ENCODE data around the gene ITPRIPL2.

Gene ITPRIPL2

DNA sequence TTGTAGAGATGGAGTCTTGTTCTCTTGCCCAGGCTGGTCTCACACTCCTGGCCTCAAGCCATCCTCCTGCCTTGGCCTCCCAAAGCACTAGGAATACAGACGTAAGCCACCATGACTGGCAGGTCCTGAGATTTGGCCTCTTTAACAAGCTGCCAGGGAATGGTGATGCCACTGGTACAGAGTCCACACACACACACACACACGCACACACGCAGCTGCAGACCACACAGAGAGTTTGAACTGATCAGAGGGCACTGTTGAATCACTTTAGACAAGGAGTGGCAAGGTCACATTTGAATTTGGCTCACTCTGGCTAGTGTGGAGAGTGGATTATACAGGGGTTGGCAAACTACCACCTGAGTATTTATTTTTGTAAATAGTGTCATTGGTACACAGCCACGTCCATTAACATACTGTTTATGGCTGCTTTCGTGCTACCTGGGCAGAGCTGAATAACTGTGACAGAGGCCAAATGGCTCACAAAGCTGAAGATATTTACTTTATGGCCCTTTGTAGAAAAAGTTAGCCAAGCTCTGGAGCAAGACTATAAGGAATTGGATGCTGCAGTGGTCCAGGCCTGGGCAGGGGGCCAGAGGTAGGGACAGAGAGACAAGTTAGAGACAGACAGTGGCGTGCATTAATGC, 9.9 kb downstream of the ITPRIPL2 start:
- no peak for DNase-seq

DNA sequence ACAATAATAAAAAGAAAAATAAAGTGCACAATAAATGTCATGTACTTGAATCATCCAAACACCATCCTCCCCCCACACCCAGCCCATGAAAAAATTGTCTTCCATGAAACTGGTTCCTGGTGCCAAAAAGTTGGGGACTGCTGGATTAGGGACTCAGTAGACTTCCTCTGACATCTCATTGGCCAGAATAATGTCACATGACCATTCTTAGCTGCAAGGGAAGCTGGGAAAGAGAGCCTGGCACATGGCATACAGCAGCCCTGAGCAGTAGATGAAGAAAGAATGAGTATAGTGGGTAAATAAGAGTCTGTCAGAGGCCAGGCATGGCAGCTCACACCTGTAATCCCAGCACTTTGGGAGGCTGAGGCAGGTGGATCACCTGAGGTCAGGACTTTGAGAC, 12.5 kb downstream of the ITPRIPL2 start:
- no peak for DNase-seq

DNA sequence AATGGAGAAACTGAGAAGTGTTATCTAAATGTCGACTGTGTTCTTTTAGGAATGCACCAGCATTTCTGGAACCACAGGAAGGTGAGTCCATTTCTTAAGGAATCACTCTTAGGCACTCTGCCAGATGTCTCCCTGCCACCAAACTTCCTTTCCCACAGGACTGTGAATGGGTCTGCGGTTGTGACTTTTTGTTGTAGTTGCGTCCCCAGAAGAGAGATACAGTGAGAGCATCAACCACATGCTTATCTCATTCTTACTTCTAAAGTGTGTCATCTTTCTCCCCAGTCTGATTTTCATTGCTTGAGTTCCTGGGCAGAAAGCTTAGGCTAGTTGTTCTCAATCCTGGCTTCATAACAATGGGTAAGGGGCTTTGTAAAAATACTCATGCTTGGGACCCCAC, 13.4 kb downstream of the ITPRIPL2 start:
- peak; percentile 36 for DNase-seq

DNA sequence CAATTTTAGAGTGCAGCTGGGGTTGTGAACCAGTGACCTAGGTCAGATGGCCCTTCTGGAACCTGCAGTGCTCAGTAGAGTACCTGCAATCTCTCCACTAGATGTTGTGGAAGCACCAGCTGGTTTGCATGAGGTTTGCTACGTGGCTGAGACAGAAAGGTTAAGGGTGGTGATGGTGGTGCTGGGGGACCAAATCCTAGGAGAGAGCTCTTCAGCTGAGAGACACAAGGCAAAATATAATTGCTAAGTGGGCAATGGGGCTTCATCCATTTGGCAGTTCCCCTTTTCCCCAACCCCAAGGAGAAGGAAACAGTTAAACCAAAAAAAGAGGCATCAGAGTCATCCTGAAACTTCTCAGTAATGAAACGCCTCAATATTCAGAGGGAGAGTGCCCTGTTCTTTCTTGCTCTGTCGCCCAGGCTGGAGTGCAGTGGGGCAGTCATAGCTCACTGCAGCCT, 13.9 kb downstream of the ITPRIPL2 start:
- DNase-seq: no peak

DNA sequence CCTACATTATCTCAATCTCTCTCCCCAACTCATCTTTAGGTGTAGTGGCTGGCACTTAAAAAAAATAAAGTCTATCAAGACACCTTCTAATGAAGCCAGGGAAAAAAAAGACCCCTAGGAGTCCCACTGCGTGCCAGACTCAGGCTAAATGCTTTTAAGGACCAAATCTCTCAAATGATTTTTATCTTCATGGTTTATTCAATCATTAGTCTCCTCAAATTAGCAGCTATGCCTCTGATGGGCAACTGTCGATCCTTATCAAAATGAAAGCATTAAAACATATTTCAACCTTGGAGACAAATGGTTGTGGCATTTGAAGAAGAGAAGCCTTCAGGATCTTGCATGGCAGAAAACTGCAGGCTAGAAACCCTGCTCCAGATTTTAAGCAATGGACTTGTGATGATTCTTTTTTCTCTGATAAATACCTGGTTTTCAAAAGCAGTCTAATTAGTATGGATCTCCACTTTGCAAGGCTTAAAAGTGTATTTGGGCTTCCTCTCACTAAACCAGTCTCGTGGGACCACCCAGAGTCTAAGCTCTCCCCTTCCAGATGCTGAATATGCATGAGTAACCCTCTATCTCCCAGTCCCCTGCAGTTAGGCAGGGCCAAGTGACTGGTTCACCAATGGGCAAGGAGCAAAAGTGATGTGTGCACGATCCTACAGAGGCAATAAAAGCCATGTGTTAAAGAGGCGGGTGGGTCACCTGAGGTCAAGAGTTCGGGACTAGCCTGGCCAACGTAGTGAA, 14.9 kb downstream of the ITPRIPL2 start:
- DNase-seq: no peak

DNA sequence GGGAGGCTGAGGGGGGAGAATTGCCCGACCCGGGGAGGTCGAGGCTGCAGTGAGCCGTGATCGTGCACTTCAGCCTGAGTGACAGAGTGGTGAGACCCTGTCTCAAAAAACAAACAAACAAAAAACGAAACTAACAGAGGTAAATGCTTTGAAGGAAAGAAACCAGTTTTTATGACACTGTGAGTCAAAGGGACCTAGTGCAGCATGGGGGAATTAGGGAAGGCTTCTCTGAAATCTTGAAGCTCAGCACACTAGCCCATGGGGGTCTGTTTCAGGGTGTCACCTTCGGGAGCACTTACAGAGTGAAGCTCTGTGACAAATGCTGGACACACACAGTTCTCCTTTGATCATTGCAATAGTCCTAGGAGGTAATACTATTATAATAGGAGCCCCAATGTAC, 16.6 kb downstream of the ITPRIPL2 start:
- no peak for DNase-seq

DNA sequence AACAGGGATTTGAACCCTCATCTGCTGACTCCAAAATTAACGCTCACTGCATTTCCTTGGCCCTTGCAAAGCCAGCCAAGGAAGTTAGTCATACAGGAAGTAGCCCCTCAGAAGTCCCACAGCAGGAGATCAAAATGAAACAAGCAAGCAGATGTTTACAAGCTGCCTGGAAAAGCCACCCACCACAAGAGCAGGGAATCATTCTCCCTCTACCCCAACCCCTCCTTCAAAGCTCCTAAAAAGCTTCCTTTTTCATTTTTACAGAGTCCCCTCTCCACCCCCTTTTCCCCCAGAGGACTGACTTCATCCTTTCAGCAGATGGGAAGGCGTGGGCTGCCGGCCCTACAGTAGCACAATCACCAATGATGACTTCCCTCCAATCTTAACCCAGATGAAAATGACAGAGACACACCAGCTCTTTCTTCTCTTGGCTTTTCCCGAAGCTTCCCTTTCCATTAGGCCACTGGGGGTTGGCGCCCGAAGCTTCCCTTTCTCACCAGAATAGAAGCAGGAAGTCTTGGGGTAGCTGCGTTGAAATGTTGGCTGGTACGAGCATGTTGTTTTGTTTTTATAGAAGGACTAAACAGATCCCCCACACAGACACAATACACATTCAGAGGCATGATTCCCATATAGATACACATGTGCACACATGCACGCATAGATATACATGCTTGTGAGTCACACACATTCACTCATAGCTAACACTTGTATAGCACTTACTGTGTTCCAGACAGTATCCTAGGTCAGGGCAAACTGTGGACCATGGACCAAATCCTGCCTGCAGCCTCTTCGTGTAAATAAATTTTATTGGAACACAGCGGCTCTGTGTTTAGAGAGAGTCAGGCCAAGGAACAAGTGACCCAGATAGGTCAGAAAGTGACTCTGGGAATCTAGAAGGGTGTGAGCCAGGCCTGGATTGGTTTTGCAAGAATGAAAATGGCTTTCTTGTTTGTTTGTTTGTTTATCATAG, 17.4 kb downstream of the ITPRIPL2 start:
- DNase-seq: peak; percentile 7

DNA sequence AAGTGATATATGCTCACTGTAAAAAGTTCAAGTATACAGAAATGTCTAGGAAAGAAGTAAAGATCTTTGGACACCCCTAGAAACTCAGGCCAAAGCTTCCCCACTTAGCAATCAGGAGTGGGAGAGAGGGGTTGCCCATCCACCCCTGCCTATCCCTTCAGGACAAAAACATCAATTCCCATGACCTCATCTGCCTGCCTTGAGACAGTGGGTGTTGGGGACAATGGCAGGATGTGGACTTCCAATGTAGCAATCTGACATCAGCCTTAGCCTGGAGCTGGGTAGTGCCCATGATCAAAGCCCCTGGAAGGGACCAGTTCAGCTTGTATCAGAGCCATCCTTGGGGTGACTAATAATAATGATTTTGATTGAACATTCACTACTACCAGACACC, 18.1 kb downstream of the ITPRIPL2 start:
- DNase-seq: no peak

DNA sequence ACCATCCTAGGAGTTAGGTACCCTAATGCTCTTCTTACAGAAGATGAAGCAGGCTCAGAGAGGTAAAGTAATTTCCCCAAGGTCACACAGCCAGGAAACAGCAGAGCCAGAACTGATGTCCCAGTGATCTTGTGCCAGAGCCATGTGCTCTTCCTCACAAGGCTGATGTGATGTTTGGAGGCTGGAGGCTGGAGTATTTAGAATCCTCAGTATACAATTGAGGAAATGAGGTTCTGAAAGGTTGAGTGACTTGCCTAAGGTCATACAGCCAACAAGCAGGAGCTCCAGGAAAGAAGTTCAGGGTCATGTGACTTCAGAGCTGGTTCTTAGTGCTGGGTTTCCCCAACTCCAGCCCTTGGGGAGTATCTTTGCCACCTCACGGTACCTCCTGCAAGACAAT, 18.5 kb downstream of the ITPRIPL2 start:
- no peak for DNase-seq

DNA sequence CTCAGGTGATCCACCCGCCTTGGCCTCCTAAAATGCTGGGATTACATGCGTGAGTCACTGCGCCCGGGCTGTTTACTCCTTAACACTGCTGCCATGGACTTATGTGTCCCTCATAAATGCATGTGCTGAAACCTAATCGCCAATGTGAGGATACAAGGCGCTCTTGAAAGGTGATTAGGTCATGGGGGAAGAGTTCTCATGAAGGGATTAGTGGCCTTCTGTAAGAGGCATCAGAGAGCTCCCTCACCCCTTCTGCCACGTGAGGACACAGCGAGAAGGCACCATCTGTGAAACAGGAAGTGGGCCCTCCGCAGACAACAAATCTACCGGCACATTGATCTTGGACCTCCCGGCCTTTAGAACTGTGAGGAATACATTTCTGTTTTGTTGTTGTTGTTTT, 19.1 kb downstream of the ITPRIPL2 start:
- no peak for DNase-seq

DNA sequence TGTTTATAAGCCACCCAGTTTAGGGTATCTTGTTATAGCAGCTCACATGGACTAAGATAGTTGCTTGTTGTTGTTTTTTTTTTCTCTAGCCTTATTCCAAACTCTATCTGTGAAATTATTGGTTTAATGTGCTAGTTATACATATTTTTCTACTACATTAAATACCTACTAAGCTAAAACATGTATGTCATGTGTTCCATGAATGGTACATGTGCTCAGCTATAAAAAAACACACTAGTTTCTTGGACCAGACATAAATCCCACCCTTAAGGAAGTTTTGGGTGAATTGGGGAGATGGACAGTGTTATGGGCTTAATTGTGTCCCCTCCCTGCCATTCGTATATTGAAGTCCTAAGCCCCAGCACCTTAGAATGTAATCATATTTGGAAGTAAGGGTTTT, 19.8 kb downstream of the ITPRIPL2 start:
- no peak for DNase-seq

DNA sequence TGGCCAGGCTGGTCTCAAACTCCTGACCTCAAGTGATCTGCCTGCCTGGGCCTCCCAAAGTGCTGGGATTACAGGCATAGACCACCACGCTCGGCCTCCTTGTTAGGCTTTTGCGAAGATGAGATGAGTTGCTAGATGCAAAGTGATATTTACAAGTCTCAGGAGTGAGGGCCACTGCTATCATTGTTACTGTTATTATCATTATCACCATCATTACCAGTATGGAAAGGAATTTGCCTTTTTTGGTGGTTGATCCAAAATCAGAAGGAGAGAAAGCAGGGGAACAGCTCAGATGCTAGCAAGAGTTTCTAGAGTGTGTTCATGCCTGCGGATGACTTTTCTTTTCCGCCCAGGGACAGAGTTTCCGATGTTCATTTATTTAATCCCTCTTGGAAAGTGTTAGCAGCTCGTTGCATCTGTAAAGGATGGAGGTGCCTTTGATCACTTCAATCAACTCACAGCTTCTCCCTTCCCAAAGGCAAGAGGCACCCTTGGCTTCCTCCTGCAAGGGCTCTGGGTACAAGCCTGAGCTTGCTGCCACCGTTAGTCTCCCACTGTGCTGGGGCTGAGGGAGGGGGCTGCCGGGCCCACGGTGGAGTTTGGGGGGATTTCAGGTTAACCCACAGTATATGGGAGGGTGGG, 21.6 kb downstream of the ITPRIPL2 start:
- DNase-seq: no peak

DNA sequence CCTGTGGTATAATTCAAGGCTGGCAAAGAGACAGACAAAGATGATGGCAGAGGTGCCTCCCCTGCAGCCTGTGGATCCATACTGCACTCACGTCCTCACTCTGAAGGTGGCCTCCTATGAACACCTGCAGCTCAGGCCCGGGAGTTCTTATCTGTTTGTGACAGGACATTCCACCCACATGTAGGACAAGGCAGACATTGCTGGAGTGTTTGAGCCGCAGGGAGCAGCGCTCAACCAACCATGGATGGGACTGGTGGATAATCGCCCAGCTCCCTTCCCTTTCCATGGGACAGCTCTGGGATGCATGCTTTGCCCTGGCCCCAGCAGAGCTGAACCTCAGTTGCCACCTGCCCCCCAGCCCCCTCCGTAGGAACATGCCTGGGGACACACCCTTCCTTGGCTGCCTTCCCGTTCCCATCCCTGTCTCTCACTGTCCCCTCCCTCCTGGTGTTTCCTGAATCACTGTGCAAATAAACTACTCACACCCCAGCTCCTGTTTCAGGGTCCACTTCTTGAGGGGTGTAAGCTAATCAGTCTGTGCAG, 22.2 kb downstream of the ITPRIPL2 start:
- DNase-seq: no peak

DNA sequence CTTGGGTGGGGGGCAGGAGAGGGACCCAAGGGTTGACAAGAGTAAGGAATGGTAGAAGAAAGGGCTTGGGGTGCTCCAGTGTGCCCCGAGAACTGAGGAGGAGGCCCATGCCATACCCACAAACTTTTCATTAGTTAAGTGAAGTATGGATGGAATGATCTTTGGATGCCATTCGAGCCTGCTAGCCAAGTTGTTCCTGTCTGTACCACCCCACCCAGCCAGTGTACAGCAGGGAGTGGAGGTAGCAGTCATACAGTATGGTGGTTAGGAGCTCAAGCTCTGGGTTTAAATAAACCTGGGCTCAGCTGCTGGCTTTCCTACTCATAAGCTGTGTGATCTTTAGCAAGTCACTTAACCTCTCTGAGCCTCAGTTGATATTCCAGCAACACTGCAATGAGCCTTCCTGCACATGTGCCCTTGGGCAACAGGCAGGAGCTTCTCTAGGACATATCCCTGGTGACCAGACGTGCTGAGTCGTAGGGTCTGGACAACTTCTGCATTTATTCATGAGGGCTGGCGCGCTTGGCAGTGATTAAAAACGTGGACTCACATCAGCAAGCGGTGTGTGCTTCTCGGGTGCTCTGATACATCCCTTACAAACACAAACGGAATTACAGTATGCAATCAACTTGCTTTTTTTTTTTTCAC, 22.9 kb downstream of the ITPRIPL2 start:
- no peak for DNase-seq

DNA sequence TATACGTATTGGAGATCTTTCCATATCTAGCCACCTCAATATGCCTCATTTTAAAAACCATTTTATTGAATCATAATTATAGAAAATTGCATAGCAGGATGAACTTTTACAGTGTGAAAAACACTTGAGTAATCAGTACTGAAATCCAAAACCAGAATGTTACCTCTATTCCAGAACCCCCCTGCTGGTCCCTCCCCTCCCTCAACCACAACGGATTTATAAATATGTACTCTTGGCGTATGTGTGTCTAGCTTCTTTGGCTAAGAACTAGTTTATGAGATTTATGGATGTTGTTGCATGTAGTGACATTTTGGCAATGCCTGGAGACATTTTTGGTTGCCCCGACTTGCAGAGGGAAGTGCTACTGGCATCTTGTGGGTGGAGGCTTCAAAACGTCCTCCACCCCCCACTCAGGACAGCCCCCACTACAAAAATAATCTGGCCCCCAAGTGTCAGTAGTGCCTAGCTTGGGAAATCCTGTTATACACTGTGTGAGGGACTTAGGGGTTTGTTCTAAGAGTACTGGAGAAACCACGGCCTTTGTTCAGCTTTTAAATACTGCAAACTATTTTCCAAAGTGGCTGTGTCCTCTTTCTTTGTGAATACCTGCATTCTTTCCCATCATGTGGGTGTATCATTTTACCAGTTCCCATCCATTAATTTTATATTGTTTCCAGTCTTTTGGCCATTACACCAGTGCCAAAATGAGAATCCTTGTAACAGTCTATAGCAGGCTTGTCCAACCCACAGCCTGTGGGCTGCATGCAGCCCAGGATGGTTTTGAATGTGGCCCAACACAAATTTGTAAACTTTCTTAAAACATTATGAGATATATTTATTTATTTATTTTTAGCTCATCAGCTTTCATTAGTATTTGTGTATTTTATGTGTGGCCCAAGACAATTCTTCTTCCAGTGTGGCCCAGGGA, 23.7 kb downstream of the ITPRIPL2 start:
- DNase-seq: no peak

DNA sequence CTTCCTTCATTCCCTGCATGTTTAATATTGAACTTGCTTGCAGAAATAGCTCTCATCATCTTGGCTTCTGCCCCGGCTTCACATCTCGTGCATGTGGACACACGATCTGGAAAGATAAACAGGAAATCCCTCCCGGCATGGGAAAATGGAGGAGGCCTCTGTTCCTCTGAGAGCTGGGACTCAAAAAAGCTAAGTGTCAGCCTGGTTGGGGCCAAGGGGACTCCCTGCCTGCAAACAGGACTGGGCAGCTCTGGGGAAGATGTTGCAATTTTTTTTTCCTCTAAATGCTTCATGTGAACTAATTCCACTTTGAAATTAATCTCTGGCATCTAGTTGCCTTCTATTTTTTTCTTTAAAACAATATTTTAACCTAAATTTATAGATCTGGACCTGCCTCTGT, 24.8 kb downstream of the ITPRIPL2 start:
- DNase-seq: peak; percentile 29

DNA sequence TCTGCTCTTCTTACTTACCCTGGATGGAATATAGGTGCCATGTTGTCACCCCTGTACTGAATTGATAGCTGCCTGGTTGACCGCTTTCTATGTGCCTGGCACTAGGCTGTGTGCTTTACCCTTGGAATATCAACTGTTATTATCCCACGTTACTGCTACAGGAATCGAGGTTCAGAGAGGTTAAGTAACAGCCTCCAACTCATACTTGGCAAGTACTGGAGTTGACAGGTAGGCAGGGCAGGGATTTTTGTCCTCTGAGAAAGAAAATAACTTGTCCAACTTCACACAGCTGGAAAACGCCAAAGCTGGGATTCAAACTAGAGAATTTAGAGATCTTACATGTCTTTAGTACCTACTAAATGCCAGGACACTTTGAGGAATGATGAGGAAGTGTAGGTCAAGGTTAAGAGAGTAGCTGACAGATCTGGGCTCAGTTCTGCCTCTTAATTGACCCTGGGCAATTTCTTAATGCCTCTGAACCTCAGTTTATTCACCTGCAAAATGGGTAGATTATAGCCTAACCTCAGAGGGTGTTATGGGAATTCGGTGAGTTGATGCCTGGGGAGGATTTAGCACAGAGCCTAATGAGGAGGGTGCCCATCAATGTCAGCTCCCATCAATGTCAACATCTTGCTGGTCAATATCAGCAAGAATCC, 25.8 kb downstream of the ITPRIPL2 start:
- DNase-seq: no peak

DNA sequence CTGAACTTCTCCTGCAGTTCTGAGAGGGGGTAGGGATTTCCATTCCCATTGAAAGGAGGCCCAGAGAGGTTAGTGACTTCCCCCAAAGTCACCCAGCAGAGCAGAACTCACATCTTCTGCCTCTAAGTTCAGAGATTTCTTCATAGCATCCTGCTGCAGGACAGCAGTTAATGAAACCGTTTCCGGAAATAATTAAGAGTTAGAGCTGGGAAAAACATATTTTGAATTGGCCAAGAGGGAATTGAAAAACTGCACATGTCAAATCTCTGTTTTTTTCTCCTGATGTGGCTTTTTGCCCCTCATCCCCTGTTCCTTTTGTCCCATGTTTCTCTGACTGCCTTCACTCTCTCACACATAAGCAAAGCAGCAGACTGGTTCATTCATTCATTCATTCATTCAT, 26.6 kb downstream of the ITPRIPL2 start:
- no peak for DNase-seq

DNA sequence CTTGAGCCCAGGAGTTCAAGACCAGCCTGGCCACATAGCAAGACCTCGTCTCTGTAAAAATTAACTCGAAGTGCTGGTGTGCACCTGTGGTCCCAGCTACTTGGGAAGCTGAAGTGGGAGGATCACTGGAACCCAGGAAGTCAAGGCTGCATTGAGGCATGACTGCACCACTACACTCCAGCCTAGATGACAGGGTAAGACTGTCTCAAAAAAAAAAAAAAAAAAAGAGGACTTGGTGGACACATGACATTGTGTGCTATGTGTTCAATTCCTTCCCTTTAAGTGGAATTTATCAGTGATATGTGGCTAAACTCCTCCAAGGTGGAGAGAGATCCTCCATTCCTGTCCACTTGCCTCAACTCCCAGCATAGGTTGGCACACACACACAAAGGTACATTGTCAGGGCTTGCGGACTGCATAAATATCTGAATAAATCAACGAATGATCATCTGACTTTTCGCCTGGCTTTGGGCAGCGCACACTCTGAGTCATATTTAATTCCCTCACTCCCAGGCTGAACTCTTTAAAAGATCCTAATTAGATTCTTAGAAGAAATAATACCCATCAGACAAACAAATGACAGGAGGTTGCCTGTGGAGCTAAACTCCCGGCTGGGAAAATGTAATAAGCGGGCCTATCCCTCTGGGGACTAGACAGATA, 29.3 kb downstream of the ITPRIPL2 start:
- no peak for DNase-seq

DNA sequence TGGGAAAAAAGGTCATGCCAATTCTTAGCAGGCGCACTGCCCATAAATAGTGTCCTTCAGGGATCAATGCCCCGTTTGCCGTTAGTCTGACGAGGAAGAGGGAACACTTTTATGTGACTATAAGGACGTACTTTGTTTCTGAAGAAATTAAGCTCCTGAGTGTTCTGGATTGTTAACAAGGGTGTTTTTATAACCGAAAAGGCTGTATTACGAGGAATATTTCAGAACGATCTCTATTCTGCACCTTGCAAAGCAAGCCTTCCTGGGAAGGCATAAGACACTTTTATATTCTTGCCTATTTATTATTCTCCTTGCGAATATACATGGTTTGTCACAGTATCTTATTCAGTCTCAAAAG, 29.8 kb downstream of the ITPRIPL2 start:
- no peak for DNase-seq

Measured in OCI-M1 (cell line).